K562 (cell line): ENCODE data around the gene GHR.

ENCODE experiments used
- CREM ChIP-seq: IDR thresholded peaks from 2 replicates; pipeline ENCODE4 v1.6.1; 2014; ENCODE audit warnings: antibody characterized with exemption, low read depth
- CTCF ChIP-seq, 3 experiments: IDR thresholded peaks in 2 of 3; conservative IDR thresholded peaks in 1 of 3; 2 replicates each; pipeline ENCODE4 v1.5.1; 2011 to 2012; ENCODE audit warnings: low read length in 3 of 3, mild to moderate bottlenecking in 3 of 3, control low read depth in 2 of 3, improper control_type of control experiment in 1 of 3, inconsistent platforms in 1 of 3, low read depth in 1 of 3, mixed read lengths in 1 of 3, moderate library complexity in 1 of 3; ENCODE audit not compliant: insufficient read depth in 2 of 3
- E2F6 ChIP-seq, 2 experiments: IDR thresholded peaks; 2 replicates each; pipeline ENCODE4 v1.6.1; 2011; ENCODE audit warnings: borderline replicate concordance in 1 of 2, control low read depth in 1 of 2, low read depth in 1 of 2, low read length in 1 of 2, mild to moderate bottlenecking in 1 of 2, mixed read lengths in 1 of 2, moderate library complexity in 1 of 2; ENCODE audit not compliant: insufficient read depth in 1 of 2, insufficient read length in 1 of 2, poor library complexity in 1 of 2, severe bottlenecking in 1 of 2; ENCODE audit errors: extremely low read depth in 1 of 2
- FOXK1 ChIP-seq: sonication (generic); formaldehyde crosslinking; IDR thresholded peaks from 2 replicates; pipeline ENCODE4 v1.8.0; 2022; ENCODE audit warnings: missing genetic modification reagents, mild to moderate bottlenecking, borderline replicate concordance
- GTF2F1 ChIP-seq: IDR thresholded peaks from 2 replicates; pipeline ENCODE4 v1.6.1; 2011; ENCODE audit warnings: low read depth, low read length, improper control_type of control experiment
- HDAC8 ChIP-seq: fragments of 450-650 bp; IDR thresholded peaks from 2 replicates; pipeline ENCODE4 v1.6.1; 2016; ENCODE audit warnings: mild to moderate bottlenecking, missing genetic modification characterization, moderate library complexity, missing compliant biosample characterization
- KLF6 ChIP-seq: fragments of 250-450 bp; sonication (Bioruptor Pico); IDR thresholded peaks from 2 replicates; pipeline ENCODE4 v1.4.0; 2020; ENCODE audit warnings: mild to moderate bottlenecking, moderate library complexity, borderline replicate concordance
- NFRKB ChIP-seq: fragments of 450-650 bp; IDR thresholded peaks from 2 replicates; pipeline ENCODE4 v1.6.1; 2016; ENCODE audit warnings: low read depth
- POLR2A ChIP-seq: fragments of 450-650 bp; conservative IDR thresholded peaks from 2 replicates; pipeline ENCODE4 v1.6.1; 2016
- TBL1XR1 ChIP-seq, 2 experiments: IDR thresholded peaks; 2 replicates each; pipeline ENCODE4 v1.6.1; 2012; ENCODE audit warnings: improper control_type of control experiment in 2 of 2, low read length in 2 of 2, mild to moderate bottlenecking in 1 of 2
- ZNF124 ChIP-seq: sonication (generic); formaldehyde crosslinking; IDR thresholded peaks from 2 replicates; pipeline ENCODE4 v1.8.1; 2022; ENCODE audit warnings: missing genetic modification reagents
- ZNF3 ChIP-seq: fragments of 250-450 bp; sonication (Bioruptor Pico); IDR thresholded peaks from 2 replicates; pipeline ENCODE4 v1.5.0; 2021; ENCODE audit warnings: mild to moderate bottlenecking, moderate library complexity
- ZNF384 ChIP-seq: IDR thresholded peaks from 2 replicates; pipeline ENCODE4 v1.6.1; 2012; ENCODE audit warnings: low read depth, low read length, improper control_type of control experiment

- no peak for TF ChIP-seq HDAC8 (tag)
- TF ChIP-seq CREM = no peak
- no peak for TF ChIP-seq TBL1XR1 (IDR thresholded peaks at IDR 0.05; ENCODE audit: low read length in 2 of 2)
- TF ChIP-seq GTF2F1 = no peak
- TF ChIP-seq POLR2A = no peak
- TF ChIP-seq CTCF (IDR thresholded peaks at IDR 0.05 in 2 of 3, conservative IDR thresholded peaks at IDR 0.05 in 1 of 3; ENCODE audit: insufficient read depth in 2 of 3, low read depth in 1 of 3, low read length in 3 of 3) = no peak
- TF ChIP-seq ZNF3 = no peak
- TF ChIP-seq E2F6 (IDR thresholded peaks at IDR 0.05; ENCODE audit: borderline replicate concordance in 1 of 2, extremely low read depth in 1 of 2, insufficient read depth in 1 of 2, insufficient read length in 1 of 2, low read depth in 1 of 2, low read length in 1 of 2, poor library complexity in 1 of 2, severe bottlenecking in 1 of 2) = no peak
- TF ChIP-seq FOXK1 = no peak
- no peak for TF ChIP-seq ZNF384
- TF ChIP-seq NFRKB = no peak
- no peak for TF ChIP-seq KLF6 (CRISPR knock-in tag)
- no peak for TF ChIP-seq ZNF124 (CRISPR knock-in tag)
Observed at GRCh38 chr5:42494414-42494813, 71.2 kb downstream of the GHR start.
